ENCODE data around the gene LRRC3C.
A peak's percentile ranks its signal among the peaks of the same experiment; 100 is the strongest.

The LRRC3C gene

DNA sequence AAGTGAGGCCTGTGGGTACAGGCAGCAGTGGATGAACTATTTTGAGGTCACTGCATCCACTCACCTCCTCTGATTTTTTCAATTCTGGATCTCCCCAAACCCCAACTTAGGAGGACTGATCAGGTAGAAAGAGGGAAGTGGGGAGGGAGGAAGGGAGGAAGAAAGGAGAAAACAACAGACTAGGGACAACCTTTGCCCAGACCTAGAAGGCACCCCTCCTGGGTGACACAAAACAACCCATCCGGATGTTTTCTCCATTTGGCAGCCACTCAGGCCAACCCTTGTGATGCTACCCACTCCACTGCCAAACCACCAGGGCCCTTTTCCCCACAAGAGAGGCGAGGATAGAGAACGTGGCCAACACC, 2.9 kb upstream of the LRRC3C start:
- Histone ChIP-seq H3K27ac (ENCODE audit: low read depth, low read length) (no peak overlapping the region), H3K27me3 (ENCODE audit: control insufficient read depth, insufficient read depth, low read length) (no peaks in the 10 kb centered on the region), H3K4me1 (ENCODE audit: control insufficient read depth, insufficient read depth, low read length) (peaks cover 23% of the 10 kb centered on the region), H3K36me3 (ENCODE audit: control insufficient read depth, insufficient read depth, low read length) (peaks cover 43% of the 10 kb centered on the region), H3K4me3 (ENCODE audit: low read depth, low read length) (no peak overlapping the region), H3K9ac (ENCODE audit: low read depth, low read length) (no peak overlapping the region), H3K9me3 (ENCODE audit: control insufficient read depth, insufficient read depth, low read length) (no peaks in the 10 kb centered on the region)

DNA sequence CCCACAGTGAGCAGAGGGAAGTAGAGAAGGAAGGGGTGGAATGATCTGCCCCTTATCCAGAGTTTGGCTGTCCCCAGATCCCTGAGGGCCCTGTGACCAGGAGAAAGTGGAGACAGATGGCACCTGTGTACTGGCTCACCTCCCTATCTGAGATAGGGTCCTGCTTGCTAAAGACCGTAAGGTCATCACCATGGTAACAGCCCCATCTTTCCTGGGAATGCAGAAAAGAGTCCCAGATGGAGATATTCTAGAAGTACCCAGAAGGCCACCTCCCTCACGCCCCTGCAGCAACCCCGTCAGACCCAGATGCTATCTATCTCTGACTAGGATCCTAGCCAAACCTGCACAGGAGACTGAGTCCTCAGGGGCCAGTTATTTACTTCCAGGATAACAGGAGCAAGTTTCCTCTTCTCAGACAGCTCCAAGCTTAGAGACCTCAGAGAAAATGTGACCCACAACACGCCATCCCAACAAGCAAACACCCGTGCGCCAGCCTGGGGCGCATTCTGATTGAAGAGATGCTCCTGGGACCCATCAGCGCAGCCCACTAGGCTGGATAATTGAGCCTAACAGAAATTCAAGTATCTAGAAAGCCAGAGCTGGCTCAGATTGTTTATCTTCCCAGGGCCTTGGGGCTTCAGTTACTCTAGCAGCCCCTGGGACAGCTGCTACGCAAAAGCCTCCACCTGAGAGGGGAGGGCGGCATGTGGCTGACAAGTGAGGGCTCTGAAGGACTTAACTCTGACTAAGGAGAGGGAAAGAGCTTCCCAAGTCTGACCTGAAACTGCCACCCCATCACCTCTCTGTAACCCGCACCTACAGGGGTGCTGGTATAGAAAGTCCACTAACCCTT, 2.0 kb upstream of the LRRC3C start:
- Histone ChIP-seq H3K27me3 (ENCODE audit: control insufficient read depth, insufficient read depth, low read length) (no peaks in the 10 kb centered on the region), H3K27ac (ENCODE audit: low read depth, low read length) (no peak overlapping the region), H3K4me3 (ENCODE audit: low read depth, low read length) (no peak overlapping the region), H3K9ac (ENCODE audit: low read depth, low read length) (no peak overlapping the region), H3K9me3 (ENCODE audit: control insufficient read depth, insufficient read depth, low read length) (no peaks in the 10 kb centered on the region), H3K4me1 (ENCODE audit: control insufficient read depth, insufficient read depth, low read length) (peaks cover 23% of the 10 kb centered on the region), H3K36me3 (ENCODE audit: control insufficient read depth, insufficient read depth, low read length) (peaks cover 36% of the 10 kb centered on the region)

DNA sequence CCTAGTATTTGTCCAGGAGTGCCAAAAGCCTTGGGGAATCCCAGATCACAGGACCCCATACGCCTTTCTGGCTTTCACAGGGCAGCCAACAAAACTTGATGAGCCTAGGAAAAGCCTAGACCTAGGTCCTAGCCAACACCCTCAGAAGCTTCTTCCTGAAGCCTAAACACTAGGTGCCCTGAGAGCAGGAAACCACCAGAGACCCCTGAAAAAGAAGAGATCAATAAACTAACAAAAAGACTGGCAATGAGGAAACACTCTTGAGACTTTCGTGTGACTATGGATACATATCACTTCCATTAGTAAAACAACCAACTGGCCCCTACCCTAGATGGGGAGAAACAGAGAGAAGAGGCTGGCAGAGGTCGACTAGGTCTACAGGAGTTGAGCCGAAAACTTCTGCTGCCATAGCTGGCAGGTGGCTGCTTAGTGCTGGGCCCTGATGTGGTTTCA, 1.4 kb upstream of the LRRC3C start:
- Histone ChIP-seq H3K4me1 (ENCODE audit: control insufficient read depth, insufficient read depth, low read length) (peaks cover 23% of the 10 kb centered on the region), H3K9ac (ENCODE audit: low read depth, low read length) (no peak overlapping the region), H3K4me3 (ENCODE audit: low read depth, low read length) (peak overlapping the region; percentile 89), H3K27me3 (ENCODE audit: control insufficient read depth, insufficient read depth, low read length) (no peaks in the 10 kb centered on the region), H3K36me3 (ENCODE audit: control insufficient read depth, insufficient read depth, low read length) (peaks cover 29% of the 10 kb centered on the region), H3K27ac (ENCODE audit: low read depth, low read length) (no peak overlapping the region), H3K9me3 (ENCODE audit: control insufficient read depth, insufficient read depth, low read length) (no peaks in the 10 kb centered on the region)

- no peaks in the 10 kb centered on the region for H3K27me3 ChIP-seq (ENCODE audit: control insufficient read depth, insufficient read depth, low read length)
- H3K4me3 ChIP-seq (ENCODE audit: low read depth, low read length) = peak overlapping the region; percentile 89
- peak overlapping the region; percentile 91 for H3K27ac ChIP-seq (ENCODE audit: low read depth, low read length)
- no peaks in the 10 kb centered on the region for H3K9me3 ChIP-seq (ENCODE audit: control insufficient read depth, insufficient read depth, low read length)
- H3K4me1 ChIP-seq (ENCODE audit: control insufficient read depth, insufficient read depth, low read length) = peaks cover 23% of the 10 kb centered on the region
- peaks cover 25% of the 10 kb centered on the region for H3K36me3 ChIP-seq (ENCODE audit: control insufficient read depth, insufficient read depth, low read length)
- peak overlapping the region; percentile 62; the same call in 1 of the 2 replicates for H3K9ac ChIP-seq (ENCODE audit: low read depth, low read length)
These were observed 888 bp upstream of the LRRC3C start for GRCh38 chr17:39926588-39927100.

- Histone ChIP-seq H3K27ac (ENCODE audit: low read depth, low read length) (peak overlapping the region; percentile 91), H3K4me1 (ENCODE audit: control insufficient read depth, insufficient read depth, low read length) (peaks cover 23% of the 10 kb centered on the region)
These were observed 661 bp downstream of the LRRC3C start for GRCh38 chr17:39927929-39928857.

GRCh38 chr17:39928858-39929645, 1.5 kb downstream of the LRRC3C start:
- Histone ChIP-seq H3K9ac (ENCODE audit: low read depth, low read length) (no peak overlapping the region), H3K9me3 (ENCODE audit: control insufficient read depth, insufficient read depth, low read length) (no peaks in the 10 kb centered on the region), H3K4me3 (ENCODE audit: low read depth, low read length) (no peak overlapping the region), H3K36me3 (ENCODE audit: control insufficient read depth, insufficient read depth, low read length) (peaks cover under 1% of the 10 kb centered on the region; the same call in 1 of the 2 replicates), H3K27ac (ENCODE audit: low read depth, low read length) (no peak overlapping the region), H3K4me1 (ENCODE audit: control insufficient read depth, insufficient read depth, low read length) (peaks cover 27% of the 10 kb centered on the region), H3K27me3 (ENCODE audit: control insufficient read depth, insufficient read depth, low read length) (no peaks in the 10 kb centered on the region)

More at GRCh38 chr17:39927929-39928857, 661 bp downstream of the LRRC3C start:
- peak overlapping the region; percentile 52; the same call in 1 of the 2 replicates for H3K9ac ChIP-seq (ENCODE audit: low read depth, low read length)
- no peaks in the 10 kb centered on the region for H3K27me3 ChIP-seq (ENCODE audit: control insufficient read depth, insufficient read depth, low read length)
- peak overlapping the region; percentile 89 for H3K4me3 ChIP-seq (ENCODE audit: low read depth, low read length)
- H3K36me3 ChIP-seq (ENCODE audit: control insufficient read depth, insufficient read depth, low read length) = peaks cover 9% of the 10 kb centered on the region
- no peaks in the 10 kb centered on the region for H3K9me3 ChIP-seq (ENCODE audit: control insufficient read depth, insufficient read depth, low read length)

GRCh38 chr17:39929646-39930407, 2.3 kb downstream of the LRRC3C start:
- no peaks in the 10 kb centered on the region for H3K9me3 ChIP-seq (ENCODE audit: control insufficient read depth, insufficient read depth, low read length)
- no peak overlapping the region for H3K27ac ChIP-seq (ENCODE audit: low read depth, low read length)
- peaks cover 33% of the 10 kb centered on the region for H3K4me1 ChIP-seq (ENCODE audit: control insufficient read depth, insufficient read depth, low read length)
- no peak overlapping the region for H3K9ac ChIP-seq (ENCODE audit: low read depth, low read length)
- H3K36me3 ChIP-seq (ENCODE audit: control insufficient read depth, insufficient read depth, low read length) = no peaks in the 10 kb centered on the region; the same call in 1 of the 2 replicates
- H3K4me3 ChIP-seq (ENCODE audit: low read depth, low read length) = no peak overlapping the region
- no peaks in the 10 kb centered on the region for H3K27me3 ChIP-seq (ENCODE audit: control insufficient read depth, insufficient read depth, low read length)

- H3K9ac ChIP-seq (ENCODE audit: low read depth, low read length) = no peak overlapping the region; the same call in 1 of the 2 replicates
- H3K4me1 ChIP-seq (ENCODE audit: control insufficient read depth, insufficient read depth, low read length) = peaks cover 11% of the 10 kb centered on the region
- H3K9me3 ChIP-seq (ENCODE audit: control insufficient read depth, insufficient read depth, low read length) = no peaks in the 10 kb centered on the region
- no peaks in the 10 kb centered on the region for H3K27me3 ChIP-seq (ENCODE audit: control insufficient read depth, insufficient read depth, low read length)
- H3K27ac ChIP-seq (ENCODE audit: low read depth, low read length) = no peak overlapping the region
- no peak overlapping the region for H3K4me3 ChIP-seq (ENCODE audit: low read depth, low read length)
- no peaks in the 10 kb centered on the region for H3K36me3 ChIP-seq (ENCODE audit: control insufficient read depth, insufficient read depth, low read length)
These were observed 6.4 kb downstream of the LRRC3C start for GRCh38 chr17:39933912-39934311.

DNA sequence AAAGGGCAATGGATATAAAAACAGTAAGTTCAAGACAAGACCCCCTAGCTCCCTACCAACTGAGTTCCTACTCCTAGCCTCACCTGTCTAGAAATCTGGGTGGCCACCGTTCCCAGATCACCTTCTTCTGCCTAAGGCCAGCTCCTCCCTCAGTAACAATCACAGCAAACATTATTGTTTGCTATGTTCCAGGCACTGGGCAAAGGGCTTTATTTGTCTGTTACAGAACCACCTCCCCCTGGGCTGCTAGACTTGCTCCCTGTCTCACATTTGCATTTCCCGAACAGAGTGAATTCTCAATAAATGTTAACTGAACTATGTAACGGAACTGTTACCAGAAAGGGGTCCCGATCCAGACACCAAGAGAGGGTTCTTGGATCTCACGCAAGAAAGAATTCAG, 6.8 kb downstream of the LRRC3C start:
- Histone ChIP-seq H3K27ac (ENCODE audit: low read depth, low read length) (no peak overlapping the region), H3K27me3 (ENCODE audit: control insufficient read depth, insufficient read depth, low read length) (no peaks in the 10 kb centered on the region), H3K4me3 (ENCODE audit: low read depth, low read length) (no peak overlapping the region), H3K4me1 (ENCODE audit: control insufficient read depth, insufficient read depth, low read length) (peaks cover 11% of the 10 kb centered on the region), H3K9ac (ENCODE audit: low read depth, low read length) (no peak overlapping the region), H3K36me3 (ENCODE audit: control insufficient read depth, insufficient read depth, low read length) (no peaks in the 10 kb centered on the region), H3K9me3 (ENCODE audit: control insufficient read depth, insufficient read depth, low read length) (no peaks in the 10 kb centered on the region)

DNA sequence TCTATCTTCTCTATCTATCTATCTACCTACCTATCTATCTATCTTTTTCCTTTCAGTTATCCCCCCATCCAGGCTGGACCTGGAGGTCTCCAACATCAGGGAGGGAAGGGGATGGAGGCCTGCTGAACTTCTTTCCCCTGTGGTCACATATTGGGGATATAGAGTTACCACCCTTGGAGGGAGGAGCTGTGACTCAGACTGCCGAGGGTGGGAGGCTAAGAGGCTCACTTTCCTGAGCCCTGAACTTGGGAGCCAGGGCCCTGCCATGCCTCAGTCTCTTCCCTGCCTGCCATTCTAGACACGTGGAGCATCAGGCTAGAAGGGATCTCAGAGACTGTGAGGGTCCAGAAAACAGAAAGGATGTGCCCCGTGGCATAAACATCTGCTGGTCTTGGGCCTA, 8.4 kb downstream of the LRRC3C start:
- Histone ChIP-seq H3K27ac (ENCODE audit: low read depth, low read length) (no peak overlapping the region), H3K4me3 (ENCODE audit: low read depth, low read length) (no peak overlapping the region), H3K4me1 (ENCODE audit: control insufficient read depth, insufficient read depth, low read length) (peaks cover 11% of the 10 kb centered on the region), H3K9ac (ENCODE audit: low read depth, low read length) (no peak overlapping the region), H3K36me3 (ENCODE audit: control insufficient read depth, insufficient read depth, low read length) (no peaks in the 10 kb centered on the region), H3K27me3 (ENCODE audit: control insufficient read depth, insufficient read depth, low read length) (no peaks in the 10 kb centered on the region), H3K9me3 (ENCODE audit: control insufficient read depth, insufficient read depth, low read length) (no peaks in the 10 kb centered on the region)

Data from HUES48 (cell line).